Ascending aorta (tissue), 2 donors: Measurements from ENCODE around the gene SCAND1. TPM values are rescaled to one million over a fixed set of nuclear protein-coding genes. Genes with fewer than 3 reads are reported as not detected.
"Not testable (repeated sequence)": the region's sequence is repeated elsewhere in the genome, so short reads cannot be mapped to it uniquely, and the experiment has no call there.

ENCODE experiments used
- DNase-seq, 2 donors: peaks; one replicate each; pipeline ENCODE4 v3.0.0-alpha.2; 2019; ENCODE audit warnings: low spot score in 2 of 2
- H3K27ac ChIP-seq, 2 donors: fragments of 200-600 bp; sonication (generic); one replicate each; pipeline ENCODE4 v1.5.1; 2016 to 2017; ENCODE audit warnings: mild to moderate bottlenecking in 1 of 2
- H3K27me3 ChIP-seq: fragments of 200-600 bp; sonication (generic); one replicate; pipeline ENCODE4 v1.5.1; 2017
- H3K36me3 ChIP-seq, 2 donors: fragments of 200-600 bp; sonication (generic); one replicate each; pipeline ENCODE4 v1.5.1; 2016
- H3K4me1 ChIP-seq, 2 donors: fragments of 200-600 bp; sonication (generic); one replicate each; pipeline ENCODE4 v1.5.1; 2016 to 2017; ENCODE audit warnings: mild to moderate bottlenecking in 1 of 2
- H3K4me3 ChIP-seq, 2 donors: fragments of 200-600 bp; sonication (generic); one replicate each; pipeline ENCODE4 v1.5.1; 2016 to 2017; ENCODE audit warnings: mild to moderate bottlenecking in 1 of 2
- H3K9me3 ChIP-seq, 2 donors: fragments of 200-600 bp; sonication (generic); one replicate each; pipeline ENCODE4 v1.5.1; 2016
- CTCF ChIP-seq, 3 experiments: fragments of 200-600 bp in 2 of 3; fragments of 450-650 bp in 1 of 3; sonication (generic) in 2 of 3; IDR thresholded peaks; one replicate each; pipeline ENCODE4 v1.5.1; 2016 to 2019; ENCODE audit warnings: antibody characterized with exemption in 3 of 3, mild to moderate bottlenecking in 1 of 3, moderate library complexity in 1 of 3
- intact Hi-C: fragments of 100-400 bp; cut with DNase I; formaldehyde crosslinking; loops from one replicate; pipeline ENCODE4 v1.15.1; 2023
- total RNA-seq: library from RNA; depleted of rRNA; stranded (reverse); fragments of >200 nt; gene quantifications from one replicate; pipeline ENCODE4 v1.1.0, GENCODE V29; 2016

The SCAND1 gene
- total RNA-seq, 1 donor from 2014 or later = 146 TPM

- Histone ChIP-seq H3K4me3 (no peak overlapping the region), H3K9me3 (no peaks in the 10 kb centered on the region), H3K4me1 (peaks cover 0 to 16% of the 10 kb centered on the region in 2 donors), H3K27ac (no peak overlapping the region), H3K36me3 (no peaks in the 10 kb centered on the region), H3K27me3 (no peaks in the 10 kb centered on the region)
- no peak for DNase-seq
- intact Hi-C loops = loop anchor here (10.0 kb wide), 1 partner anchor 1592 kb away; the partner anchor contains the start of gene ITCH
- no peak for TF ChIP-seq CTCF (IDR thresholded peaks at IDR 0.05)
These were observed 2.3 kb upstream of the SCAND1 start for GRCh38 chr20:35956616-35957015.

DNA sequence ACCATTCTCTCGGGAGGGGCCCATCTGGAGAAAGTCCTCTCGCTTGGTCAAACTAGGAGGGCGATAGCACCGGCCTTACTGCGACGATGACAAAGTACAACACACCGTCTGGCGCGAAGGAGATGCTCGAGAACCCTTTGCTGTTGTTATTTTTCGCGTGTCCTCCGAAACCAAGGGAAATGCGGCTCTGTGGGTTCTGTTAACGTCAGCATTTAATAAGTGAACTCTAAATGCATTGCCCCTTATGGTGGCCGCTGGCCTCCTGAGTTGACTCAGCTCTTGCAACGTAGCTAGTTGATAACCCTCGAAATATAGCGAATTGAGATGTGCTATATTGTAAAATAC is 577 bp upstream of the SCAND1 start:
- peak in 1 of 2 donors; percentile 74 for DNase-seq
- intact Hi-C loops = loop anchor here (1.0 to 10.0 kb wide), 4 partner anchors 71 to 1590 kb away; partner anchors contain the start of genes ITCH and SPAG4
- H3K27ac ChIP-seq = peak overlapping the region; percentile 98 to 99
- no peaks in the 10 kb centered on the region for H3K36me3 ChIP-seq
- peaks cover 0 to 16% of the 10 kb centered on the region in 2 donors for H3K4me1 ChIP-seq
- no peak for TF ChIP-seq CTCF (IDR thresholded peaks at IDR 0.05)
- no peaks in the 10 kb centered on the region for H3K9me3 ChIP-seq
- H3K4me3 ChIP-seq = peak overlapping the region; percentile 94
- no peaks in the 10 kb centered on the region for H3K27me3 ChIP-seq

DNA sequence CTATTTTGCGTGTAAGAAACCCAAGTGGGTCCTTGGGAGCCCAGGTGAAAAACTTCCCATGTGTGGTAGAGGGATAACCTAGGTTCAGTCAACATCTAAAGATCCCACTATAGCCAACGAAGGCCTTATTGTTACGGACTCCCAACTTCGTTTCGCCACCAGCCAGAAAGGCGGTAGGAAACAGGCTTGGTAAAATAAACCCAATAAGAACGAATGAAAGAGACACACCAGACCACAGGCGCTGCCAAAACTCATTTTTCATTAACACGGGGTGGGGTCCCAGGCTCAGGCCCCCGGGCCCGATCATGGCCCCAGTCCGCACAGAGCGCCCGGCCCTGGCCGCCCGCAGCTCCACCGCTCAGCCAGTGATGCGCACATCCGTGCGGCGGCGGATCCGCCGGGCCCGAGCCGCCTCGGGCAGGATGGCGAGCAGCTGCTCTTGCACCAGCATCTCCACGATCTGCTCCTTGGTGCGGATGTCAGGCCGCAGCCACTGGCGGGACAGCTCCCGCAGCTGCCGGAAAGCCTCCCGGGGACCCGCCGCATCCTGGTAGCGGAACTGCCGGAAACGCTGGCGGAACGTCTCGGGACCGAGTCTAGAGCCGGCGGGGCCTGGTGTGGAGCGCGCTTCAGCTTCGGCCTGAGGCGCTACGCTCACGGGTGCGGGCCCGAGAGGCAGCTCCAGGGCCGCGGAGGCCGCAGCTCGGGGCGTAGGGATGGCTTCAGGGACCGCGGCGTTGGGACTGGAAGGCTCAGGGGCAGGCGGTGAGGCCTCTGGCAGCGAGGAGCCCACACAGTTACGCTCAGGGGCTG is 709 bp downstream of the SCAND1 start:
- Histone ChIP-seq H3K27ac (peak overlapping the region; percentile 98 to 99), H3K9me3 (no peaks in the 10 kb centered on the region), H3K4me3 (peak overlapping the region; percentile 94), H3K27me3 (no peaks in the 10 kb centered on the region), H3K36me3 (no peaks in the 10 kb centered on the region), H3K4me1 (peaks cover 0 to 16% of the 10 kb centered on the region in 2 donors)
- DNase-seq = peak in 1 of 2 donors; percentile 74
- intact Hi-C loops = loop anchor here (1.0 to 10.0 kb wide), 4 partner anchors 69 to 1589 kb away; partner anchors contain the start of genes ITCH and SPAG4
- no peak for TF ChIP-seq CTCF (IDR thresholded peaks at IDR 0.05)

DNA sequence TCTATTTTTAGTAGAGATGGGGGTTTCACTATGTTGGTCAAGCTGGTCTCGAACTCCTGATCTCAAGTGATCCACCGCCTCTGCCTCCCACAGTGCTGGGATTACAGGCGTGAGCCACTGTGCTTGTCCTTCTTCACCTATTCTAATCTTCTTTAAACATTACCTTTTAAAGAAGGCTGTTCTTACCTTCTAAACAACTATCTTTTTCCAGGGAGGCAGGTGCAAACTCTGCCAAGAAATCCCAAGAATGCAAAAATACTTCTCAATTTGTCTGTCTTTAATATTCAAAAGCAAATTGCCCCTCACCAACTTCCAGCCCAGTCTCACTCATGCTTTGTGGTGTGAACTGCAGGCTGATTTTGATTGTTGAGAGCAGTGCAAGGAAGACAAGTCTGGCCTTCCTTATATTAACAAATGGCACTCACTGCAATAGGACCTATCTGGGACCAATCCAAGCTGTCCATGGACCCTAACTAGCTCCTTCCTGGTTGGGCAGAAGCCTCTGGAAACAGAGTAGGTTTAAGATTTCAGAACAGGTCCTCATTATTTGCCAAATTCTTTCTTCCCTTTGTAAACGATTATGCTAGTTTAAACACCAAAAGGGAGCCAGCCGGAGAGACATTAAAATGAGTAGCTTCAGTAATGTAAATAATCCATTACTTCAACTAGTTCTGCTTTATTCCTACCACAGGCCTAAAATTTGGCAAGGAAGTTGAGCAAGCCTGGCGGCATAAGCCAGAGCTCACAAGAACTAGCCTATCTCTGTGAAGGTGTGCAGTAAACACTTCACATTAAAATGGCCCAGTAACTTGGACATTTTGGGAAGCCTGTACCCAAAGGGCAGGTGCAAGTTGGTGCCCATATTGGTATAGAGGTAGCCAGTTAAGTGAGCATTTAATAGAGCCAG is 1.6 kb downstream of the SCAND1 start:
- intact Hi-C loops = loop anchor here (5.0 to 10.0 kb wide), 3 partner anchors 110 to 1588 kb away; partner anchors contain the start of genes ITCH and SPAG4
- no peaks in the 10 kb centered on the region for H3K9me3 ChIP-seq
- TF ChIP-seq CTCF (IDR thresholded peaks at IDR 0.05) = no peak
- no peak for DNase-seq
- peak overlapping the region; percentile 94 for H3K4me3 ChIP-seq
- H3K27me3 ChIP-seq = no peaks in the 10 kb centered on the region
- peaks cover 0 to 21% of the 10 kb centered on the region in 2 donors for H3K4me1 ChIP-seq
- H3K27ac ChIP-seq = peak overlapping the region; percentile 98 to 99
- H3K36me3 ChIP-seq = peaks cover 5 to 6% of the 10 kb centered on the region in 2 donors

DNA sequence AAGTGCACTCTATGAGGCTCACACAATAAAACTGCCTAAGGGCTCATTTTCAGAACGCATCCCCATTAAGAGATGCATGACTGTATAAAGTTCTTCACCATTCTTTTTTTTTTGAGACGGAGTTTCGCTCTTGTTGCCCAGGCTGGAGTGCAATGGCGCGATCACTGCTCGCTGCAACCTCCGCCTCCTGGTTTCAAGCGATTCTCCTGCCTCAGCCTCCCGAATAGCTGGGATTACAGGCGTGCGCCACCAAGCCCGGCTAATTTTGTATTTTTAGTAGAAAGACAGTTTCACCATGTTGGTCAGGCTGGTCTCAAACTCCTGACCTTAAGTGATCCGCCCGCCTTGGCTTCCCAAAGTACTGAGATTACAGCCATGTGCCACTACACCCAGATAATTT is 2.2 kb downstream of the SCAND1 start:
- Histone ChIP-seq H3K4me1 (peaks cover 0 to 26% of the 10 kb centered on the region in 2 donors), H3K36me3 (peaks cover 11 to 12% of the 10 kb centered on the region in 2 donors)
- H3K9me3 ChIP-seq, DNase-seq, H3K4me3 ChIP-seq, H3K27me3 ChIP-seq, H3K27ac ChIP-seq: not testable (repeated sequence)
- intact Hi-C loops = loop anchor here (5.0 to 10.0 kb wide), 3 partner anchors 110 to 1587 kb away; partner anchors contain the start of genes ITCH and SPAG4
